BE2C (cell line): ENCODE data around the gene KLF9.

Experiments
- DNase-seq: peaks from one replicate; pipeline ENCODE4 v3.0.0-alpha.2; 2020
- H3K27me3 ChIP-seq: fragments of 250-450 bp; sonication (Bioruptor Pico); 2 replicates; pipeline ENCODE4 v1.5.1; 2020; ENCODE audit warnings: mild to moderate bottlenecking
- H3K36me3 ChIP-seq: fragments of 250-450 bp; sonication (Bioruptor Pico); 2 replicates; pipeline ENCODE4 v1.5.1; 2020; ENCODE audit warnings: mild to moderate bottlenecking
- H3K4me1 ChIP-seq: fragments of 250-450 bp; sonication (Bioruptor Pico); 2 replicates; pipeline ENCODE4 v1.5.1; 2020
- H3K4me3 ChIP-seq: 2 replicates; pipeline ENCODE4 v1.5.1; 2011; ENCODE audit warnings: low read depth, low read length
- H3K9me3 ChIP-seq: fragments of 250-450 bp; sonication (Bioruptor Pico); 2 replicates; pipeline ENCODE4 v1.5.1; 2020
- CTCF ChIP-seq: IDR thresholded peaks from 2 replicates; pipeline ENCODE4 v1.5.1; 2012; ENCODE audit warnings: mild to moderate bottlenecking, low read depth, low read length

The KLF9 gene

GRCh38 chr9:70409800-70410199, 4.7 kb downstream of the KLF9 start:
- Histone ChIP-seq H3K4me1 (no peaks in the 10 kb centered on the region; the same call in none of the 2 replicates), H3K36me3 (no peaks in the 10 kb centered on the region; the same call in 1 of the 2 replicates), H3K4me3 (no peak overlapping the region), H3K27me3 (peaks cover 7% of the 10 kb centered on the region), H3K9me3 (no peaks in the 10 kb centered on the region)
- DNase-seq, result no peak
- TF ChIP-seq CTCF, result no peak

- H3K27me3 ChIP-seq, result peaks cover 7% of the 10 kb centered on the region
- no peak overlapping the region for H3K4me3 ChIP-seq
- H3K9me3 ChIP-seq, result no peaks in the 10 kb centered on the region
- no peak for TF ChIP-seq CTCF
- no peak for DNase-seq
- no peaks in the 10 kb centered on the region; the same call in none of the 2 replicates for H3K4me1 ChIP-seq
- no peaks in the 10 kb centered on the region; the same call in 1 of the 2 replicates for H3K36me3 ChIP-seq
Observed at GRCh38 chr9:70409280-70409679, 5.2 kb downstream of the KLF9 start.

GRCh38 chr9:70408393-70409040, 5.9 kb downstream of the KLF9 start:
- no peak for TF ChIP-seq CTCF
- H3K4me3 ChIP-seq, result no peak overlapping the region
- H3K27me3 ChIP-seq, result peaks cover 7% of the 10 kb centered on the region
- no peak for DNase-seq
- H3K9me3 ChIP-seq, result no peaks in the 10 kb centered on the region
- H3K4me1 ChIP-seq, result no peaks in the 10 kb centered on the region; the same call in none of the 2 replicates
- no peaks in the 10 kb centered on the region; the same call in 1 of the 2 replicates for H3K36me3 ChIP-seq

GRCh38 chr9:70407081-70407503, 7.4 kb downstream of the KLF9 start:
- Histone ChIP-seq H3K9me3 (no peaks in the 10 kb centered on the region), H3K27me3 (no peaks in the 10 kb centered on the region), H3K4me3 (no peak overlapping the region), H3K36me3 (no peaks in the 10 kb centered on the region), H3K4me1 (no peaks in the 10 kb centered on the region; the same call in none of the 2 replicates)
- TF ChIP-seq CTCF, result no peak
- no peak for DNase-seq

GRCh38 chr9:70406434-70406862, 8.0 kb downstream of the KLF9 start:
- H3K27me3 ChIP-seq, result no peaks in the 10 kb centered on the region
- no peak for DNase-seq
- no peak for TF ChIP-seq CTCF
- H3K4me1 ChIP-seq, result no peaks in the 10 kb centered on the region; the same call in none of the 2 replicates
- H3K36me3 ChIP-seq, result no peaks in the 10 kb centered on the region
- H3K4me3 ChIP-seq, result no peak overlapping the region
- no peaks in the 10 kb centered on the region for H3K9me3 ChIP-seq

GRCh38 chr9:70405808-70406433, 8.5 kb downstream of the KLF9 start:
- Histone ChIP-seq H3K27me3 (no peaks in the 10 kb centered on the region), H3K4me3 (no peak overlapping the region), H3K9me3 (no peaks in the 10 kb centered on the region), H3K36me3 (no peaks in the 10 kb centered on the region), H3K4me1 (no peaks in the 10 kb centered on the region; the same call in none of the 2 replicates)
- no peak for TF ChIP-seq CTCF
- no peak for DNase-seq
